Cerebellar nuclear complex (tissue), 1 donor: ENCODE results near the gene LPP.

Experiments
- DNase-seq, 2 experiments: peaks; one replicate each; lab custom pipeline; 2025; lab: John Stamatoyannopoulos, UW

The LPP gene

DNA sequence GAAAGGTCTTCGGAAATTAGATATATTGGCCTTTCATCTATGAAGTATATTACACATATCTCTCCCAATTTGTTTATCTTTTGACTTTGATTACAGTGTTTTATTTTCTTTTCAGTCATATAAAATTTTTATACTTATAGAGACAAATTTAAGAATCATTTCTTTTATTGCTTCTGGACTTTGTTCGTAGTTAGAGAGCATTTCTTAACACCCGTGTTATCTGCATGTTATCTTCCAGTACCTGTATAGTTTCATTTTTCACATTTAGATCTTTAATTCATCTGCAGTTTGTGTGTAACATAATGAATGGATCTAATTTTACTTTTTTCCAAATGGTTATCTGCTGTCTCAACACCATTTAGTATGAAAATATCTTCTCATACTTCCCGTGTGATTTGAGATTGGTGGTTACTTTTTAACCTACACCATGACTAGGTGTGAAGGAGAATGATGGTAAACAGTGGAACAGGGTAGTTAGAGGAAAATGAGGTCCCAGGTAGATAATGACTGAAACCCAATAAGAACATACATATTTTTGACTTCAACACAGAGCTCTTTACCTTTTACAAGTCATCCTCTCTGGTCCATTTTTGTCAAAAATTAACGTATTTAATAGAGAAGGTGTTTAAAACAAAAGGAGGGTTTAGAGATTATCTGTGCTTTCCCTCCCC lies 99.3 kb downstream of the LPP start:
- no peak for DNase-seq

GRCh38 chr3:188253800-188254452 lies 100.0 kb downstream of the LPP start:
- no peak for DNase-seq

- DNase-seq: no peak
These were observed 100.6 kb downstream of the LPP start for GRCh38 chr3:188254520-188255070.

DNA sequence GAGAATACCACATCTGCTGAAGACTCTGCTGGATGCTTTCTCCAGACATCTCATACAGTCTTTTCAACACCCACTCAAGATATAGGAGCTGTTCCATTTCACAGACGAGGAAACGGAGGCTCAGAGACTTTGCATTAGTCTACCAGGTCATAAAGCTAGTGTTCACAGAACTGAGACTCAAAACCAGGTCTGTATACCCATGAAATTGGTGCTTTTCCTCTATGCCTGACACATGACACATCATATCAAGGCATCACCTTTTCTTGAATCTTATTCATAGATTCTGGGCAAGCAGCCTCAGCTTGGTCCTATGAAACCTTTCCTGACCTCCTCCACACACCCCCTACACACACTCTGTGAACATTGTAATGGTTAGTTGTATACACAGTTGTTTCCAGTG lies 101.2 kb downstream of the LPP start:
- DNase-seq: no peak

- no peak for DNase-seq
These were observed 102.8 kb downstream of the LPP start for GRCh38 chr3:188256758-188257157.

GRCh38 chr3:188257384-188258026 lies 103.5 kb downstream of the LPP start:
- no peak for DNase-seq

- no peak for DNase-seq
These were observed 105.2 kb downstream of the LPP start for GRCh38 chr3:188259191-188259590.

DNA sequence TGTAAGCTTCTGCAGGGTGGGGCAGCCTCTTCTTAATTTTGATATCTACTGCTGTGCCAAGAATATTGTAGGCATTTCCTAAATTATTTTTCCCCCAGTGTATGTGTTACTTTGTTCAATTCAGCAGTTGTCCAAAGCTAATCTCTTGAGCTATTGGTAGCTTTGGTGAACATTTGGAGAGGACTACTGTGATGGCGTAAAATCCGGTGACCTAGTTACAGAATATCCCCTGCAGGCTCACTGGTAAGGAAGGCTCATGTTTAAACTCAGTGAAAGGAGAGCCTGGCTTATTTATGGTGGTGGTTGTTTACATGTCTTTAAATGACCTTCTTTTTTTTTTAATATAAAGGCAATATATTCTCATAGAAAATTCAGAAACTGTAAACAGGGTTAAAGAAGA lies 105.6 kb downstream of the LPP start:
- peak in 1 of 2 experiments; percentile 35 for DNase-seq

GRCh38 chr3:188261011-188261410 lies 107.1 kb downstream of the LPP start:
- DNase-seq: no peak

DNA sequence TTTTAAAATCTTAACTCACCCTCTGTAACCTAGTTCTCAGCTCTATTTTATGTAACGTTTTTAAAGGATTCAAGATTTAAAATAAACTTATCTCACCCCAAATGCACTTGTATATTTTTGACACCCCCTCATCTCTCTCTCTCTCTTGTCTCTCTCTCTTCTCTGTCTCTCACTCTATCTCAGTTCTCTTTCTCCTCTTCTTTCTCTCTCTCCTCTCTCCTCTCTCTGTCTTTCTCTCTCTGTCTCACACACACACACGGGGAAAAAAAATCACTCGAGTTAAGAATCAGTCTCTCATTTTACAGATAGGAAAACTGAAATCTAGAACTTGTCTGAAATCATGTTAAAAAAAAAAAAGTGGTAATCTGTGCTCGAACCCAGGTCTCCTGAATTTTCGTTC lies 108.5 kb downstream of the LPP start:
- DNase-seq: no peak

- peak; percentile 26 to 67 for DNase-seq
These were observed 109.1 kb downstream of the LPP start for GRCh38 chr3:188262913-188263683.

- DNase-seq: no peak
These were observed 110.6 kb downstream of the LPP start for GRCh38 chr3:188264226-188265207.

GRCh38 chr3:188266562-188267274 lies 112.8 kb downstream of the LPP start:
- no peak for DNase-seq

DNA sequence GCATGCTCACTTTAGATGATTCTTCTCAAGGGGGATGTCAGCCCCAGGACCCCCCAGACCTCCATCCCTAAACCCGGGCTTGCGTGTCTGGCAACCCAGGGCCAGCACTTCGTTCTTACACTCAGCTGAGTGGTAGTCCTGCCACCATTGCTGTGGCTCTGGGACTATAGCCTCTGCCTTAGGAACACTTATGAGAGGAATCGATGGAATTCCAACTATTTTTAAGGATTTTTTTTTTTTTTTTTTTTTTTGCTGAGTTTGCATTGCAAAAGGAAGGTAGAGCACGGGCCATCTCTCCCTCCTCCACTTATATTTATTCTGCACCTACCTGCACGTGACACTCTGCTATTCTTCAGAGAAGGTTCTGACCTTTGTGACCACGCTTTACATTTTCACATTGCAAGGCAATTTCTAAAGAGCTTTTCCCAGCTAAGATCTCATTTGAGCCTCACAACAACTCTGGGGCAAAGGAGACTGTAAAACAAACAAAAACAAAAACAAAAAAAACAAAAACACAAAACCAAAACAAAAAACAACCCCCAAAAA lies 113.9 kb downstream of the LPP start:
- no peak for DNase-seq

GRCh38 chr3:188268336-188268735 lies 114.4 kb downstream of the LPP start:
- no peak for DNase-seq

DNA sequence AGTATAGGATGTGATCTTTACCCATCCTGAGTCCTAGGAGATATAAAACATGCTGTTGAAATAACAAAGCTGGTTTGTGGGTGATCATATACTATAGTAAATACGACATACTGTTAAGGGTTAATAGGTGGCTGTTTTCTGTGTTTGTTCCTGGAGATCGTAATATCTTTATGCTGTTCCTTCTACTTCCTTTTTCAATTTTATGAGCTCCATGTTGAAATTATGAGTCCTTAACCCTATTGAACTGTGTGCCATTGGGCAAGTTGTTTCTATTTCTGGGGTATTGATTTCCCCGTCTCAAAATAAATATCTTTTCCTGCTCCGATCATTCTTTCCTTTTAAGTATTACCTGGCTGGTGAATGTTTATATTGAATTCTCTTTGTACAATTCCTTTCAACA lies 115.1 kb downstream of the LPP start:
- DNase-seq: no peak

DNA sequence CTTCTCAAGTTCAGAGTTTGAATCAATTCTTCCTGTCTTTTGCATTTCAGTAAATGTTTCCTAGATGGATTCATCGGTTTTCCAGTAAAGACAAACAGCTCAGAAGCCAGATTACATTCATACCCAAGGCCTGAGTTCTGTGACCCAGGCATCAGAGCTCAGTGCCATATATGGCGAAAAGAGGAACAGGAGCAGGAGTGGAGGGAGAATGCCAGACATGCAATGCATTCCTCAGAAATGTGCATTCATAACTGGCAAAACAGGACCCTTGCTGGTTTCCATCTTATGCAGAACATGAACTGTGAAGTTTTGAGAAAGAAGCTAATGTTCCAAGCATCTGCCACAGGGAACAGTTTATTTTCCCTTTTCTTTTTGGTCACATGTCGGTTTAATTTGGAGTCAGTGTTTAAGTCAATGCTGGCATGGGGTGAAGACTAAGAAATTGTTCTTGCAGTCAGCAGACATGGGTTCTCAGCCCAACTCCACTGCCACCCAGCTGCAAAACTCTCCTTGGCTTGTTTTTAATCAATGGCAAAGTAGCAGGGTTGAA lies 116.5 kb downstream of the LPP start:
- no peak for DNase-seq

DNA sequence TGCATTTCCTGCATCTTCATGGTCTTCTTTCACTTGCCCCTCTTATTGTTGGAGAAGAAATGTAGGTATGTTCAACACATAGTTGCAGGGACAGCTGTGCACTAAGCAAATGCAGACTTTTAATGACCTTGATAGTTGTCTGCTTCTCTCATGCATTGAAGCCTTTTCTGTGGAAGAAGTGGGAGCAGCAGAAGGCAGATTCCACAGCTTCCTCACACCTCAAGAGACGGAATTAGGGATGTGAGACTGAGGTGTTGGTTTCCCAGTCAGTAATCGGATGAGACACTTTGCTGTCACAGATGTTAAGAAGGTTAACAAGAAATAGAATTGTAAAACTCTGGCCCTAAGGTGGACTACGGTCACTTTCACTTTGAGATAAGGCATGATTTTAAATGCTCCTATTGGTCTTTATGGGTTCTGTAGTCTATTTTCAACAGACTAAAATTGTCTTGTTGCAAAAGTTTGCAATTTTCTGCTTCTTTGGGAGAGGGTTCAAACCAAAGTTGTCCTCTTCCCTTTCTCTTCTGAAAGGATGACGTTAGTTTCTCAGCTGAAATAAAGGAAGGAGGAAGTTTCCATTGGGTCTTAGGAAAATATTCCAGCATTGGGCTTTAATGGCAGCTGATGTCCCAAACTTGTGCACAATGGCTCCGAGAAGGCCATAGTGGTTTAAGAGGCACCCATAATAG lies 117.4 kb downstream of the LPP start:
- DNase-seq: no peak
